ENCODE measurements around the gene MORC1.

The MORC1 gene

DNA sequence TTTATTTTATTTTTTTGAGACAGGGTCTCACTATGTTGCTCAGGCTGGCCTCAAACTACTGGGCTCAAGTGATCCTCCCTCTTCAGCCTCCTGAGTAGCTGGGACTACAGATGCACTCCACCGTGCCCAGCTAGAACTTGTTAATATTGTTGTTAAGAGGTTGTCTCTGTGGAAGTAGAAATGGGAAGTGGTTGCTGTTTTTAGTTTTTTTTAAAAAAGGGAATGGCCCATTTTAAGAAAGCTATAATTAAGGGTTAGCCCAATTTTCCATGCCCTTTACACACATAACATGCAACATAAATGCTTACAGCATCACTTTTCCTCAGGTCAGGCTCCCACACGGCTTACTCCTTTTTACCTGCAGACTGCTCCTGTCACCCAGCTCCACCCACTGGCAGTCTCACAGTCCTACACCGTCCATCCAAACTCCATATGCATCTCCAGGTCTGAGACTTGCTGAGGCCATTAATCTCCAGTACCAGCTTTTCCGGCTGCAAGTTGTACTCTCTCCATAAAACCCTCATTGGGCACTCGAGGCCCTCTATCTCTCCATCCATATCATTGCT is 19.8 kb downstream of the MORC1 start:
- TF ChIP-seq, protein P1, sequence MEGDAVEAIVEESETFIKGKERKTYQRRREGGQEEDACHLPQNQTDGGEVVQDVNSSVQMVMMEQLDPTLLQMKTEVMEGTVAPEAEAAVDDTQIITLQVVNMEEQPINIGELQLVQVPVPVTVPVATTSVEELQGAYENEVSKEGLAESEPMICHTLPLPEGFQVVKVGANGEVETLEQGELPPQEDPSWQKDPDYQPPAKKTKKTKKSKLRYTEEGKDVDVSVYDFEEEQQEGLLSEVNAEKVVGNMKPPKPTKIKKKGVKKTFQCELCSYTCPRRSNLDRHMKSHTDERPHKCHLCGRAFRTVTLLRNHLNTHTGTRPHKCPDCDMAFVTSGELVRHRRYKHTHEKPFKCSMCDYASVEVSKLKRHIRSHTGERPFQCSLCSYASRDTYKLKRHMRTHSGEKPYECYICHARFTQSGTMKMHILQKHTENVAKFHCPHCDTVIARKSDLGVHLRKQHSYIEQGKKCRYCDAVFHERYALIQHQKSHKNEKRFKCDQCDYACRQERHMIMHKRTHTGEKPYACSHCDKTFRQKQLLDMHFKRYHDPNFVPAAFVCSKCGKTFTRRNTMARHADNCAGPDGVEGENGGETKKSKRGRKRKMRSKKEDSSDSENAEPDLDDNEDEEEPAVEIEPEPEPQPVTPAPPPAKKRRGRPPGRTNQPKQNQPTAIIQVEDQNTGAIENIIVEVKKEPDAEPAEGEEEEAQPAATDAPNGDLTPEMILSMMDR (IDR thresholded peaks at IDR 0.05; ENCODE audit: insufficient read depth, low read length, poor library complexity, severe bottlenecking), result peak; percentile 47
- DNase-seq (ENCODE audit: extremely low read depth, insufficient read length), result no peak

DNA sequence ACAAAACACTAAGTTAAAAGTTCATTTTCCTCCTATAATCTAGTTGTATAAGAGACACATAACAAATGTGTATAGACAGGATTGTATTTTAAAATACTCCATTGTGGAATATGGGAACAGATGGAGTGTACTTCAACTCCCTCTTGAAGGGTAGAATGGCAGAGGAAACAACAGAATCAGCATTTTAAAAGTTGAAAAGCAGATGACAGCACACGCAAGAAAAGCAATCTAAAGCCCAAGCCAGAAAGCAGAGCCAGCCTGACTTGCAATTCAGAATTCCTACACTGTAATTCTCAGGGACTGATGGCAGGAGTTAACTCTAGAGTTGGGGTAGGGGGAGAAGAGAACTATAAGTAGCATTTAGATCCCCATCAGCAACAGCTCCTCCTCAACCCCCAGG is 22.8 kb downstream of the MORC1 start:
- TF ChIP-seq, protein P1 (IDR thresholded peaks at IDR 0.05; ENCODE audit: insufficient read depth, low read length, poor library complexity, severe bottlenecking), result no peak
- H3K27me3 ChIP-seq (replicated peaks; ENCODE audit: control insufficient read depth, insufficient read depth, low read length), result no peaks in the 10 kb centered on the region; the same call in 1 of the 2 replicates
- DNase-seq (ENCODE audit: extremely low read depth, insufficient read length), result no peak
- H3K36me3 ChIP-seq (ENCODE audit: control insufficient read depth, insufficient read depth, low read length), result no peaks in the 10 kb centered on the region
- H3K4me3 ChIP-seq (replicated peaks; ENCODE audit: low read depth, low read length), result no peak overlapping the region

More for the DNA sequence above, 19.8 kb downstream of the MORC1 start:
- H3K27me3 ChIP-seq (replicated peaks; ENCODE audit: control insufficient read depth, insufficient read depth, low read length), result no peaks in the 10 kb centered on the region; the same call in 1 of the 2 replicates
- no peaks in the 10 kb centered on the region for H3K36me3 ChIP-seq (ENCODE audit: control insufficient read depth, insufficient read depth, low read length)
- H3K4me3 ChIP-seq (replicated peaks; ENCODE audit: low read depth, low read length), result no peak overlapping the region

DNA sequence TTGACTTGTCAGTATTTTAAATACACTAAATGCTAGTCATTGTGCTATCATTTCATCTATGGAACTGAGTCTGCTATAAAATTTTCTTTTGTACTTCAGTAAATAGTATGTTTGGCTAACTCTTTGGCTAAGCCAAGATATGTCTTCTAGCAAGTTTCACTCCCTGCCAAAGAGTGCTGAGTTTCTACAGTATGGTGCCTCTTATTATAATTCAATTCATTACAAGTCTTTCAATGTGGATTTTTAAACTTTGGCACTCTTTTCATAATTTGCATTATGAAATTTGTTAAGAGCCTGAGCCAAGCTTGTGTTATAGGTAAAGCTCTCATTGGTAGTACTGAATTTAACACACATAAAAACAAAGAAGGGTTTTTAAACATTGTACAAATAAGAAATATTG is 24.4 kb downstream of the MORC1 start:
- H3K27me3 ChIP-seq (replicated peaks; ENCODE audit: control insufficient read depth, insufficient read depth, low read length), result no peaks in the 10 kb centered on the region; the same call in 1 of the 2 replicates
- no peaks in the 10 kb centered on the region for H3K36me3 ChIP-seq (ENCODE audit: control insufficient read depth, insufficient read depth, low read length)
- TF ChIP-seq, protein P1 (IDR thresholded peaks at IDR 0.05; ENCODE audit: insufficient read depth, low read length, poor library complexity, severe bottlenecking), result no peak
- H3K4me3 ChIP-seq (replicated peaks; ENCODE audit: low read depth, low read length), result no peak overlapping the region
- DNase-seq (ENCODE audit: extremely low read depth, insufficient read length), result no peak

DNA sequence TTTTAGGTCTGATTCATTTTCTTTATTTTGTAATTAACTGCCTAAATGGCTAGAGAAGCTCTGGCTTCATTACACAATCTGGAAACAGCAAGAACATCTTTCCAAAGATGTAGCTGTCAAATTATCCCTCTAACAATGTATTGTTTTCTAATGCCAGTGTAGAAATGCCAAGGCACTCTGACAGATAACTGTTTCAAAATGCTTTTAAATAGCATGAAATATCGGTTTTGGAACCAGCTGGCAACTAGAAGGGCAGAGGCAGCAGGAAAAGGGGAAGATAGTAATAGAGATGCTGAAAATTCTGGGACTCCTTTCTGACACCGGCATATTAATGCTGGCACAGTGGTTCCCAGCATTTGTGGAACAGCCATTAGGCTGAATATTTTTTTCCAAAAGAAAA is 26.1 kb downstream of the MORC1 start:
- Histone ChIP-seq H3K4me3 (replicated peaks; ENCODE audit: low read depth, low read length) (no peak overlapping the region), H3K36me3 (ENCODE audit: control insufficient read depth, insufficient read depth, low read length) (no peaks in the 10 kb centered on the region), H3K27me3 (replicated peaks; ENCODE audit: control insufficient read depth, insufficient read depth, low read length) (no peaks in the 10 kb centered on the region; the same call in 1 of the 2 replicates)
- TF ChIP-seq, protein P1 (IDR thresholded peaks at IDR 0.05; ENCODE audit: insufficient read depth, low read length, poor library complexity, severe bottlenecking), result no peak
- no peak for DNase-seq (ENCODE audit: extremely low read depth, insufficient read length)

DNA sequence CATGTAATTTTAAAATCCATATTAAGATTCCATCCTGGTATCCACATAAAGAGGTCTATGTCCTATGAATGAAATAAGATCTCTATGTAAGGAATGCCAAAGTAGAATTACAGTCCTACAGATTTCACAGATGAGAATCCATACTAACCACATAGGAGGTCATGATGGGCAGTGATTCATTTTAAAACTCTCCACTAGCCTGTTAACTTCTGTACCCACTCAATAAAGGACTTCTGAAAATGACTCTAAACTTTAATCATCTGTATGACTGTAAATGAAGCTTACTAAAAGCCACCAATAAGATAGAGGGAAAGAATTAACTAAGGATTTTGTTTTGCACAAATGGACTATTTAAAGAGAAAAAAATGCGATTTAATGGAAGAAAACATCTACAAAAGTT is 28.7 kb downstream of the MORC1 start:
- no peak for DNase-seq (ENCODE audit: extremely low read depth, insufficient read length)
- TF ChIP-seq, protein P1 (IDR thresholded peaks at IDR 0.05; ENCODE audit: insufficient read depth, low read length, poor library complexity, severe bottlenecking), result no peak

More for the DNA sequence above, 28.7 kb downstream of the MORC1 start:
- H3K27me3 ChIP-seq (replicated peaks; ENCODE audit: control insufficient read depth, insufficient read depth, low read length), result no peaks in the 10 kb centered on the region
- no peaks in the 10 kb centered on the region for H3K36me3 ChIP-seq (ENCODE audit: control insufficient read depth, insufficient read depth, low read length)
- no peak overlapping the region for H3K4me3 ChIP-seq (replicated peaks; ENCODE audit: low read depth, low read length)

Data from GM06990 (cell line).